Ascending aorta (tissue), 2 donors: ENCODE results near the gene TMEM178B. TPM values are rescaled to one million over a fixed set of nuclear protein-coding genes. Genes with fewer than 3 reads are reported as not detected.

Experiments used
- DNase-seq, 2 donors: peaks; one replicate each; pipeline ENCODE4 v3.0.0-alpha.2; 2019; ENCODE audit warnings: low spot score in 2 of 2
- H3K27ac ChIP-seq, 2 donors: fragments of 200-600 bp; sonication (generic); one replicate each; pipeline ENCODE4 v1.5.1; 2016 to 2017; ENCODE audit warnings: mild to moderate bottlenecking in 1 of 2
- H3K27me3 ChIP-seq: fragments of 200-600 bp; sonication (generic); one replicate; pipeline ENCODE4 v1.5.1; 2017
- H3K36me3 ChIP-seq, 2 donors: fragments of 200-600 bp; sonication (generic); one replicate each; pipeline ENCODE4 v1.5.1; 2016
- H3K4me1 ChIP-seq, 2 donors: fragments of 200-600 bp; sonication (generic); one replicate each; pipeline ENCODE4 v1.5.1; 2016 to 2017; ENCODE audit warnings: mild to moderate bottlenecking in 1 of 2
- H3K4me3 ChIP-seq, 2 donors: fragments of 200-600 bp; sonication (generic); one replicate each; pipeline ENCODE4 v1.5.1; 2016 to 2017; ENCODE audit warnings: mild to moderate bottlenecking in 1 of 2
- H3K9me3 ChIP-seq, 2 donors: fragments of 200-600 bp; sonication (generic); one replicate each; pipeline ENCODE4 v1.5.1; 2016
- CTCF ChIP-seq, 3 experiments: fragments of 200-600 bp in 2 of 3; fragments of 450-650 bp in 1 of 3; sonication (generic) in 2 of 3; IDR thresholded peaks; one replicate each; pipeline ENCODE4 v1.5.1; 2016 to 2019; ENCODE audit warnings: antibody characterized with exemption in 3 of 3, mild to moderate bottlenecking in 1 of 3, moderate library complexity in 1 of 3
- intact Hi-C: fragments of 100-400 bp; cut with DNase I; formaldehyde crosslinking; loops from one replicate; pipeline ENCODE4 v1.15.1; 2023
- total RNA-seq: library from RNA; depleted of rRNA; stranded (reverse); fragments of >200 nt; gene quantifications from one replicate; pipeline ENCODE4 v1.1.0, GENCODE V29; 2016

The TMEM178B gene
- total RNA-seq, 1 donor from 2014 or later: 1.9 TPM

GRCh38 chr7:141386881-141387280 lies 313.0 kb downstream of the TMEM178B start:
- Histone ChIP-seq H3K36me3 (no peaks in the 10 kb centered on the region), H3K27me3 (no peaks in the 10 kb centered on the region), H3K27ac (no peak overlapping the region), H3K4me1 (no peaks in the 10 kb centered on the region), H3K4me3 (no peak overlapping the region), H3K9me3 (no peaks in the 10 kb centered on the region)
- no peak for DNase-seq
- TF ChIP-seq CTCF (IDR thresholded peaks at IDR 0.05): no peak
- intact Hi-C loops: no loop called here

GRCh38 chr7:141387521-141388217 lies 313.8 kb downstream of the TMEM178B start:
- no peaks in the 10 kb centered on the region for H3K4me1 ChIP-seq
- no peak for DNase-seq
- H3K36me3 ChIP-seq: no peaks in the 10 kb centered on the region
- no peak overlapping the region for H3K4me3 ChIP-seq
- H3K27me3 ChIP-seq: no peaks in the 10 kb centered on the region
- intact Hi-C loops: no loop called here
- no peak overlapping the region for H3K27ac ChIP-seq
- no peaks in the 10 kb centered on the region for H3K9me3 ChIP-seq
- no peak for TF ChIP-seq CTCF (IDR thresholded peaks at IDR 0.05)

- H3K27me3 ChIP-seq: no peaks in the 10 kb centered on the region
- H3K36me3 ChIP-seq: no peaks in the 10 kb centered on the region
- H3K4me3 ChIP-seq: no peak overlapping the region
- H3K27ac ChIP-seq: no peak overlapping the region
- H3K9me3 ChIP-seq: no peaks in the 10 kb centered on the region
- DNase-seq: no peak
- TF ChIP-seq CTCF (IDR thresholded peaks at IDR 0.05): no peak
- no peaks in the 10 kb centered on the region for H3K4me1 ChIP-seq
- intact Hi-C loops: no loop called here
Measured at GRCh38 chr7:141389140-141389796, 315.4 kb downstream of the TMEM178B start.

- Histone ChIP-seq H3K4me3 (no peak overlapping the region), H3K4me1 (no peaks in the 10 kb centered on the region), H3K9me3 (no peaks in the 10 kb centered on the region), H3K27me3 (no peaks in the 10 kb centered on the region), H3K27ac (no peak overlapping the region), H3K36me3 (no peaks in the 10 kb centered on the region)
- no peak for DNase-seq
- no peak for TF ChIP-seq CTCF (IDR thresholded peaks at IDR 0.05)
- intact Hi-C loops: no loop called here
Measured at GRCh38 chr7:141390339-141390738, 316.5 kb downstream of the TMEM178B start.

GRCh38 chr7:141393056-141393455 lies 319.2 kb downstream of the TMEM178B start:
- Histone ChIP-seq H3K4me1 (no peaks in the 10 kb centered on the region), H3K27ac (no peak overlapping the region), H3K4me3 (no peak overlapping the region), H3K9me3 (no peaks in the 10 kb centered on the region), H3K36me3 (no peaks in the 10 kb centered on the region), H3K27me3 (no peaks in the 10 kb centered on the region)
- no peak for DNase-seq
- TF ChIP-seq CTCF (IDR thresholded peaks at IDR 0.05): no peak
- intact Hi-C loops: no loop called here
